Type B pancreatic cell (in vitro differentiated cells): ENCODE results near the gene ATP2A2. TPM values are rescaled to one million over a fixed set of nuclear protein-coding genes. Genes with fewer than 3 reads are reported as not detected.

Experiments
- DNase-seq: peaks from one replicate; pipeline ENCODE4 v3.0.0; 2021; ENCODE audit warnings: mixed read lengths; ENCODE audit not compliant: unreplicated experiment; ENCODE audit errors: extremely low spot score
- H3K27ac Mint-ChIP-seq: 2 replicates; pipeline ENCODE4 v1.8.0; 2021; ENCODE audit warnings: mild to moderate bottlenecking, mixed read lengths
- H3K27me3 Mint-ChIP-seq: 2 replicates; pipeline ENCODE4 v1.8.0; 2021; ENCODE audit warnings: mixed read lengths
- H3K36me3 Mint-ChIP-seq: 2 replicates; pipeline ENCODE4 v1.8.0; 2021; ENCODE audit warnings: mixed read lengths
- H3K4me1 Mint-ChIP-seq: one replicate; pipeline ENCODE4 v1.8.0; 2021; ENCODE audit warnings: mixed read lengths; ENCODE audit not compliant: unreplicated experiment
- H3K4me3 Mint-ChIP-seq: 2 replicates; pipeline ENCODE4 v1.8.0; 2021; ENCODE audit warnings: mild to moderate bottlenecking, mixed read lengths
- H3K9me3 Mint-ChIP-seq: 2 replicates; pipeline ENCODE4 v1.8.0; 2021; ENCODE audit warnings: mixed read lengths
- CTCF ChIP-seq: fragments of 200-600 bp; sonication (generic); conservative IDR thresholded peaks from 2 replicates; pipeline ENCODE4 v1.5.0; 2021; ENCODE audit warnings: antibody characterized with exemption, mild to moderate bottlenecking
- total RNA-seq: library from RNA; stranded (reverse); gene quantifications from 2 replicates; pipeline ENCODE4 v1.2.1, GENCODE V29; 2021; ENCODE audit warnings: low replicate concordance

Gene ATP2A2
- total RNA-seq, 1 donor from 2014 or later: 203 TPM

- Mint-ChIP-seq H3K27me3 (no peaks in the 10 kb centered on the region), H3K4me3 (no peak overlapping the region), H3K9me3 (no peaks in the 10 kb centered on the region), H3K36me3 (peaks cover 28% of the 10 kb centered on the region), H3K27ac (no peak overlapping the region), H3K4me1 (no peaks in the 10 kb centered on the region)
- DNase-seq: no peak
- no peak for TF ChIP-seq CTCF
These were observed 68.6 kb downstream of the ATP2A2 start for GRCh38 chr12:110349514-110350151.

- H3K4me3 Mint-ChIP-seq: no peak overlapping the region
- no peak overlapping the region for H3K27ac Mint-ChIP-seq
- no peak for TF ChIP-seq CTCF
- no peaks in the 10 kb centered on the region for H3K4me1 Mint-ChIP-seq
- H3K9me3 Mint-ChIP-seq: no peaks in the 10 kb centered on the region
- H3K36me3 Mint-ChIP-seq: peaks cover 19% of the 10 kb centered on the region
- H3K27me3 Mint-ChIP-seq: no peaks in the 10 kb centered on the region
- no peak for DNase-seq
These were observed 70.1 kb downstream of the ATP2A2 start for GRCh38 chr12:110351119-110351518.

- no peaks in the 10 kb centered on the region for H3K9me3 Mint-ChIP-seq
- no peaks in the 10 kb centered on the region for H3K27me3 Mint-ChIP-seq
- no peak overlapping the region for H3K27ac Mint-ChIP-seq
- H3K4me1 Mint-ChIP-seq: no peaks in the 10 kb centered on the region
- TF ChIP-seq CTCF: no peak
- peaks cover 13% of the 10 kb centered on the region for H3K36me3 Mint-ChIP-seq
- no peak overlapping the region for H3K4me3 Mint-ChIP-seq
- no peak for DNase-seq
These were observed 71.4 kb downstream of the ATP2A2 start for GRCh38 chr12:110352401-110352800.

GRCh38 chr12:110353211-110353965 is 72.3 kb downstream of the ATP2A2 start:
- peaks cover 9% of the 10 kb centered on the region for H3K36me3 Mint-ChIP-seq
- H3K4me3 Mint-ChIP-seq: no peak overlapping the region
- H3K27ac Mint-ChIP-seq: no peak overlapping the region
- no peaks in the 10 kb centered on the region for H3K9me3 Mint-ChIP-seq
- no peaks in the 10 kb centered on the region for H3K27me3 Mint-ChIP-seq
- TF ChIP-seq CTCF: no peak
- no peaks in the 10 kb centered on the region for H3K4me1 Mint-ChIP-seq
- no peak for DNase-seq

GRCh38 chr12:110354172-110354780 is 73.2 kb downstream of the ATP2A2 start:
- H3K9me3 Mint-ChIP-seq: no peaks in the 10 kb centered on the region
- H3K4me1 Mint-ChIP-seq: no peaks in the 10 kb centered on the region
- DNase-seq: no peak
- H3K27me3 Mint-ChIP-seq: no peaks in the 10 kb centered on the region
- H3K36me3 Mint-ChIP-seq: peaks cover 7% of the 10 kb centered on the region
- no peak for TF ChIP-seq CTCF
- H3K27ac Mint-ChIP-seq: no peak overlapping the region
- no peak overlapping the region for H3K4me3 Mint-ChIP-seq
